GM23338 (cell line): ENCODE measurements around the gene LRRIQ4. TPM values are rescaled to one million over a fixed set of nuclear protein-coding genes. Genes with fewer than 3 reads are reported as not detected.

Source experiments
- ATAC-seq: fragments of 200-7000 bp; cut with Tn5 transposase; 3 replicates; pipeline ENCODE4 v1.9.1; 2020
- DNase-seq: peaks from one replicate; pipeline ENCODE4 v3.0.0-alpha.2; 2015; ENCODE audit warnings: low spot score
- H2AFZ ChIP-seq: fragments of 200-600 bp; sonication (generic); 2 replicates; pipeline ENCODE4 v1.8.0; 2016; ENCODE audit warnings: antibody characterized with exemption, mild to moderate bottlenecking, moderate library complexity
- H3F3A ChIP-seq: fragments of 200-600 bp; sonication (generic); replicated peaks from 2 replicates; pipeline ENCODE4 v1.8.0; 2017; ENCODE audit warnings: antibody characterized with exemption, mixed run types, low read depth
- H3K27ac ChIP-seq: fragments of 200-600 bp; sonication (generic); 2 replicates; pipeline ENCODE4 v1.6.1; 2016; ENCODE audit warnings: low read depth
- H3K27me3 ChIP-seq: fragments of 200-600 bp; sonication (generic); 2 replicates; pipeline ENCODE4 v1.8.0; 2016; ENCODE audit warnings: mild to moderate bottlenecking, mixed run types, moderate library complexity; ENCODE audit not compliant: insufficient read depth
- H3K36me3 ChIP-seq: fragments of 200-600 bp; sonication (generic); 2 replicates; pipeline ENCODE4 v1.8.0; 2016; ENCODE audit warnings: mild to moderate bottlenecking; ENCODE audit not compliant: insufficient read depth
- H3K4me1 ChIP-seq: fragments of 200-600 bp; sonication (generic); 2 replicates; pipeline ENCODE4 v1.8.0; 2016; ENCODE audit warnings: mild to moderate bottlenecking, moderate library complexity; ENCODE audit not compliant: insufficient read depth
- H3K4me2 ChIP-seq: fragments of 200-600 bp; sonication (generic); 2 replicates; pipeline ENCODE4 v1.7.1; 2017; ENCODE audit warnings: mixed run types
- H3K4me3 ChIP-seq: fragments of 200-600 bp; sonication (generic); 2 replicates; pipeline ENCODE4 v1.6.1; 2016; ENCODE audit warnings: mixed run types
- H3K79me2 ChIP-seq: fragments of 200-600 bp; sonication (generic); replicated peaks from 2 replicates; pipeline ENCODE4 v1.8.0; 2017; ENCODE audit warnings: mild to moderate bottlenecking; ENCODE audit not compliant: insufficient read depth
- H3K9me2 ChIP-seq: fragments of 200-600 bp; sonication (generic); 2 replicates; pipeline ENCODE4 v1.8.0; 2017; ENCODE audit not compliant: insufficient read depth
- H4K20me1 ChIP-seq: fragments of 200-600 bp; sonication (generic); replicated peaks from 2 replicates; pipeline ENCODE4 v1.8.0; 2017; ENCODE audit warnings: mild to moderate bottlenecking; ENCODE audit not compliant: insufficient read depth
- H3K27ac Mint-ChIP-seq: 2 replicates; pipeline ENCODE4 v1.8.0; 2020; ENCODE audit warnings: inconsistent platforms, mild to moderate bottlenecking, moderate library complexity, mixed read lengths
- H3K27me3 Mint-ChIP-seq: 3 replicates; pipeline ENCODE4 v1.8.0; 2022; ENCODE audit warnings: low read depth, mild to moderate bottlenecking, moderate library complexity, mixed read lengths, inconsistent platforms; ENCODE audit not compliant: insufficient read depth, poor library complexity
- H3K36me3 Mint-ChIP-seq: 3 replicates; pipeline ENCODE4 v1.8.0; 2021; ENCODE audit warnings: low read depth, mild to moderate bottlenecking, inconsistent platforms, moderate library complexity, mixed read lengths
- H3K4me1 Mint-ChIP-seq: 3 replicates; pipeline ENCODE4 v1.8.0; 2020; ENCODE audit warnings: mild to moderate bottlenecking, inconsistent platforms, mixed read lengths
- H3K4me3 Mint-ChIP-seq: 3 replicates; pipeline ENCODE4 v1.8.0; 2021; ENCODE audit warnings: moderate library complexity, mild to moderate bottlenecking, inconsistent platforms, mixed read lengths
- H3K9me3 Mint-ChIP-seq: 3 replicates; pipeline ENCODE4 v1.8.0; 2020; ENCODE audit warnings: moderate library complexity, mild to moderate bottlenecking, inconsistent platforms, mixed read lengths
- CREB1 ChIP-seq: fragments of 250-450 bp; sonication (Bioruptor Pico); IDR thresholded peaks from 2 replicates; pipeline ENCODE4 v1.5.0; 2020; ENCODE audit warnings: low read depth, mild to moderate bottlenecking, moderate library complexity
- EZH2phosphoT487 ChIP-seq: fragments of 200-600 bp; sonication (generic); IDR thresholded peaks from one replicate; pipeline ENCODE4 v1.8.1; 2018; ENCODE audit warnings: antibody characterized with exemption; ENCODE audit not compliant: unreplicated experiment
- NANOG ChIP-seq: IDR thresholded peaks from 2 replicates; pipeline ENCODE4 v1.6.1; 2016; ENCODE audit warnings: antibody characterized with exemption, borderline replicate concordance
- POLR2AphosphoS5 ChIP-seq: IDR thresholded peaks from 2 replicates; pipeline ENCODE4 v1.6.1; 2016; ENCODE audit warnings: antibody characterized with exemption, low read depth
- STAT1 ChIP-seq: IDR thresholded peaks from one replicate; pipeline ENCODE4 v1.6.1; 2016; ENCODE audit warnings: antibody characterized with exemption; ENCODE audit not compliant: unreplicated experiment
- ZNF114 ChIP-seq: fragments of 250-450 bp; sonication (Bioruptor Pico); IDR thresholded peaks from 2 replicates; pipeline ENCODE4 v1.5.0; 2020; ENCODE audit warnings: mild to moderate bottlenecking, moderate library complexity
- ZNF331 ChIP-seq: fragments of 250-450 bp; sonication (Bioruptor Pico); IDR thresholded peaks from 2 replicates; pipeline ENCODE4 v1.5.0; 2020; ENCODE audit warnings: low read depth, mild to moderate bottlenecking, moderate library complexity
- polyA plus RNA-seq: library from polyadenylated mRNA; unstranded; fragments of >200 nt; fragmentation: Nextera tagmentation; extraction: Ambion mirVana; gene quantifications from 2 replicates; pipeline ENCODE4 v1.2.1, GENCODE V29; 2016
- total RNA-seq: library from RNA; depleted of rRNA; stranded (reverse); fragments of >200 nt; shearing (Covaris generic); gene quantifications from 2 replicates; pipeline ENCODE4 v1.2.3, GENCODE V29; 2014
- TF ChIP-seq, protein P1 (sequence below): fragments of 250-450 bp; sonication (Bioruptor Pico); IDR thresholded peaks from 2 replicates; pipeline ENCODE4 v1.5.0; 2020; ENCODE audit warnings: mild to moderate bottlenecking, moderate library complexity
- TF ChIP-seq, protein P2 (sequence below): IDR thresholded peaks from one replicate; pipeline ENCODE4 v1.6.1; 2018; ENCODE audit warnings: antibody characterized with exemption; ENCODE audit not compliant: unreplicated experiment
- TF ChIP-seq, protein P3 (sequence below): IDR thresholded peaks from 2 replicates; pipeline ENCODE4 v1.6.1; 2016; ENCODE audit warnings: antibody characterized with exemption

LRRIQ4 gene
- total and polyA plus RNA-seq, 2 experiments from 2014 or later, result 0.29 TPM; not detected in 1

DNA sequence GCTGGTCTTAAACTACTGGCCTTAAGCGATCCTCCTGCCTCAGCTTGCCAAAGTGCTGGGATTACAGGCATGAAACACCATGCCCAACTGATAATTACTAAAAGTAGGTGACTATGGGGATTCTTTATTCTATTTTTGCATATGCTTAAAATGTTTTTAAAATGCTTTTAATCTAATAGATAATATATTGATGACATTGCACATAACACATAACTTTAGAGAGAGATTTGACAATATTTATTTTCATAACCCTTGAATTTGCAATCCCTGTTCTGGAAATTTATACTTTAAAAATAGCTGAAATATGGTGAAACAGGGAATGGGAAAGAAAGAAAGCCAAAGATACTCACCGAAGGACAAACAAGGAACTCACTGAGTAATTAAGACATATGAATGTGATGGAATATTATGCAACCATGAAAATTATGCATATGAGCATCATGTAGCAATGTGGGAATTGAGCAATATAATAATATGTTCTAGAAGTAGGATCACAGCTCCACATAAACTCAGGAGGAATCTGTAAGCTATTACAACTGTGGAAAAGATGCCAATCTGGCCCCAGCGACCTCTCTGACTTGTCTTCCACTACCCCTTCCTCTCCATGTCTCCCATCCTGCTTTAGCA is 55.0 kb downstream of the LRRIQ4 start (continued):
- TF ChIP-seq, protein P1, sequence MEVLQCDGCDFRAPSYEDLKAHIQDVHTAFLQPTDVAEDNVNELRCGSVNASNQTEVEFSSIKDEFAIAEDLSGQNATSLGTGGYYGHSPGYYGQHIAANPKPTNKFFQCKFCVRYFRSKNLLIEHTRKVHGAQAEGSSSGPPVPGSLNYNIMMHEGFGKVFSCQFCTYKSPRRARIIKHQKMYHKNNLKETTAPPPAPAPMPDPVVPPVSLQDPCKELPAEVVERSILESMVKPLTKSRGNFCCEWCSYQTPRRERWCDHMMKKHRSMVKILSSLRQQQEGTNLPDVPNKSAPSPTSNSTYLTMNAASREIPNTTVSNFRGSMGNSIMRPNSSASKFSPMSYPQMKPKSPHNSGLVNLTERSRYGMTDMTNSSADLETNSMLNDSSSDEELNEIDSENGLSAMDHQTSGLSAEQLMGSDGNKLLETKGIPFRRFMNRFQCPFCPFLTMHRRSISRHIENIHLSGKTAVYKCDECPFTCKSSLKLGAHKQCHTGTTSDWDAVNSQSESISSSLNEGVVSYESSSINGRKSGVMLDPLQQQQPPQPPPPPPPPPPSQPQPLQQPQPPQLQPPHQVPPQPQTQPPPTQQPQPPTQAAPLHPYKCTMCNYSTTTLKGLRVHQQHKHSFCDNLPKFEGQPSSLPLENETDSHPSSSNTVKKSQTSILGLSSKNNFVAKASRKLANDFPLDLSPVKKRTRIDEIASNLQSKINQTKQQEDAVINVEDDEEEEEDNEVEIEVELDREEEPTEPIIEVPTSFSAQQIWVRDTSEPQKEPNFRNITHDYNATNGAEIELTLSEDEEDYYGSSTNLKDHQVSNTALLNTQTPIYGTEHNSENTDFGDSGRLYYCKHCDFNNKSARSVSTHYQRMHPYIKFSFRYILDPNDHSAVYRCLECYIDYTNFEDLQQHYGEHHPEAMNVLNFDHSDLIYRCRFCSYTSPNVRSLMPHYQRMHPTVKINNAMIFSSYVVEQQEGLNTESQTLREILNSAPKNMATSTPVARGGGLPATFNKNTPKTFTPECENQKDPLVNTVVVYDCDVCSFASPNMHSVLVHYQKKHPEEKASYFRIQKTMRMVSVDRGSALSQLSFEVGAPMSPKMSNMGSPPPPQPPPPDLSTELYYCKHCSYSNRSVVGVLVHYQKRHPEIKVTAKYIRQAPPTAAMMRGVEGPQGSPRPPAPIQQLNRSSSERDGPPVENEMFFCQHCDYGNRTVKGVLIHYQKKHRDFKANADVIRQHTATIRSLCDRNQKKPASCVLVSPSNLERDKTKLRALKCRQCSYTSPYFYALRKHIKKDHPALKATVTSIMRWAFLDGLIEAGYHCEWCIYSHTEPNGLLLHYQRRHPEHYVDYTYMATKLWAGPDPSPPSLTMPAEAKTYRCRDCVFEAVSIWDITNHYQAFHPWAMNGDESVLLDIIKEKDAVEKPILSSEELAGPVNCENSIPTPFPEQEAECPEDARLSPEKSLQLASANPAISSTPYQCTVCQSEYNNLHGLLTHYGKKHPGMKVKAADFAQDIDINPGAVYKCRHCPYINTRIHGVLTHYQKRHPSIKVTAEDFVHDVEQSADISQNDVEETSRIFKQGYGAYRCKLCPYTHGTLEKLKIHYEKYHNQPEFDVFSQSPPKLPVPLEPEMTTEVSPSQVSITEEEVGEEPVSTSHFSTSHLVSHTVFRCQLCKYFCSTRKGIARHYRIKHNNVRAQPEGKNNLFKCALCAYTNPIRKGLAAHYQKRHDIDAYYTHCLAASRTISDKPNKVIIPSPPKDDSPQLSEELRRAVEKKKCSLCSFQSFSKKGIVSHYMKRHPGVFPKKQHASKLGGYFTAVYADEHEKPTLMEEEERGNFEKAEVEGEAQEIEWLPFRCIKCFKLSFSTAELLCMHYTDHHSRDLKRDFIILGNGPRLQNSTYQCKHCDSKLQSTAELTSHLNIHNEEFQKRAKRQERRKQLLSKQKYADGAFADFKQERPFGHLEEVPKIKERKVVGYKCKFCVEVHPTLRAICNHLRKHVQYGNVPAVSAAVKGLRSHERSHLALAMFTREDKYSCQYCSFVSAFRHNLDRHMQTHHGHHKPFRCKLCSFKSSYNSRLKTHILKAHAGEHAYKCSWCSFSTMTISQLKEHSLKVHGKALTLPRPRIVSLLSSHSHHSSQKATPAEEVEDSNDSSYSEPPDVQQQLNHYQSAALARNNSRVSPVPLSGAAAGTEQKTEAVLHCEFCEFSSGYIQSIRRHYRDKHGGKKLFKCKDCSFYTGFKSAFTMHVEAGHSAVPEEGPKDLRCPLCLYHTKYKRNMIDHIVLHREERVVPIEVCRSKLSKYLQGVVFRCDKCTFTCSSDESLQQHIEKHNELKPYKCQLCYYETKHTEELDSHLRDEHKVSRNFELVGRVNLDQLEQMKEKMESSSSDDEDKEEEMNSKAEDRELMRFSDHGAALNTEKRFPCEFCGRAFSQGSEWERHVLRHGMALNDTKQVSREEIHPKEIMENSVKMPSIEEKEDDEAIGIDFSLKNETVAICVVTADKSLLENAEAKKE, result no peak
- TF ChIP-seq NANOG (no peak), CREB1 (no peak), ZNF114 (CRISPR knock-in tag) (no peak), POLR2AphosphoS5 (no peak)

DNA sequence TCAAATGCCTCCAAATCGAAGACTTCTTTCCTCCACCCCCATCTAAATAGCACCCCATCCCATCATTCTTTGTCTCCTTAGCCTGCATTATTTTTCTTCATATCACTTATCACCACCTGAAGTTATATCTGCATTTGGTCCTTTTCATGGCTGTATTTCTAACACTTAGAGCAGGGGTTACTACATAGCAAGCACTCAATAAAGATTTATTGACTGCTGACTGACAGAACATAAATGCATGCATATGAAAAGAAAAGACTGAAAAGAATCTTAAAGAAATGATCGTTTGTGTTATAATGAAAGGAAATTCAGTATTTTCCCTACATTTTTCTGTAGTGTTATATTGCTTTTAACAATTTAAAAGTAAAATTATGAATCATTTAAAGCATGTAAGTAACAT is 55.7 kb downstream of the LRRIQ4 start:
- Histone ChIP-seq H3K79me2 (no peaks in the 10 kb centered on the region), H3K27me3 (no peaks in the 10 kb centered on the region), H3K36me3 (no peaks in the 10 kb centered on the region), H3K4me2 (no peak overlapping the region), H3K9me2 (no peaks in the 10 kb centered on the region), H3K4me3 (no peak overlapping the region), H3F3A (no peaks in the 10 kb centered on the region), H2AFZ (no peak overlapping the region), H4K20me1 (no peaks in the 10 kb centered on the region), H3K4me1 (peaks cover 14% of the 10 kb centered on the region), H3K27ac (no peak overlapping the region)
- Mint-ChIP-seq H3K27me3 (peaks cover 10% of the 10 kb centered on the region), H3K36me3 (no peaks in the 10 kb centered on the region), H3K4me3 (no peak overlapping the region), H3K27ac (no peak overlapping the region), H3K9me3 (no peaks in the 10 kb centered on the region), H3K4me1 (peaks cover 17% of the 10 kb centered on the region)
- TF ChIP-seq ZNF114 (CRISPR knock-in tag) (no peak), EZH2phosphoT487 (no peak), POLR2AphosphoS5 (no peak), STAT1 (no peak), ZNF331 (CRISPR knock-in tag) (no peak)
- TF ChIP-seq, protein P2, sequence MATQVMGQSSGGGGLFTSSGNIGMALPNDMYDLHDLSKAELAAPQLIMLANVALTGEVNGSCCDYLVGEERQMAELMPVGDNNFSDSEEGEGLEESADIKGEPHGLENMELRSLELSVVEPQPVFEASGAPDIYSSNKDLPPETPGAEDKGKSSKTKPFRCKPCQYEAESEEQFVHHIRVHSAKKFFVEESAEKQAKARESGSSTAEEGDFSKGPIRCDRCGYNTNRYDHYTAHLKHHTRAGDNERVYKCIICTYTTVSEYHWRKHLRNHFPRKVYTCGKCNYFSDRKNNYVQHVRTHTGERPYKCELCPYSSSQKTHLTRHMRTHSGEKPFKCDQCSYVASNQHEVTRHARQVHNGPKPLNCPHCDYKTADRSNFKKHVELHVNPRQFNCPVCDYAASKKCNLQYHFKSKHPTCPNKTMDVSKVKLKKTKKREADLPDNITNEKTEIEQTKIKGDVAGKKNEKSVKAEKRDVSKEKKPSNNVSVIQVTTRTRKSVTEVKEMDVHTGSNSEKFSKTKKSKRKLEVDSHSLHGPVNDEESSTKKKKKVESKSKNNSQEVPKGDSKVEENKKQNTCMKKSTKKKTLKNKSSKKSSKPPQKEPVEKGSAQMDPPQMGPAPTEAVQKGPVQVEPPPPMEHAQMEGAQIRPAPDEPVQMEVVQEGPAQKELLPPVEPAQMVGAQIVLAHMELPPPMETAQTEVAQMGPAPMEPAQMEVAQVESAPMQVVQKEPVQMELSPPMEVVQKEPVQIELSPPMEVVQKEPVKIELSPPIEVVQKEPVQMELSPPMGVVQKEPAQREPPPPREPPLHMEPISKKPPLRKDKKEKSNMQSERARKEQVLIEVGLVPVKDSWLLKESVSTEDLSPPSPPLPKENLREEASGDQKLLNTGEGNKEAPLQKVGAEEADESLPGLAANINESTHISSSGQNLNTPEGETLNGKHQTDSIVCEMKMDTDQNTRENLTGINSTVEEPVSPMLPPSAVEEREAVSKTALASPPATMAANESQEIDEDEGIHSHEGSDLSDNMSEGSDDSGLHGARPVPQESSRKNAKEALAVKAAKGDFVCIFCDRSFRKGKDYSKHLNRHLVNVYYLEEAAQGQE, result no peak
- TF ChIP-seq, protein P3, sequence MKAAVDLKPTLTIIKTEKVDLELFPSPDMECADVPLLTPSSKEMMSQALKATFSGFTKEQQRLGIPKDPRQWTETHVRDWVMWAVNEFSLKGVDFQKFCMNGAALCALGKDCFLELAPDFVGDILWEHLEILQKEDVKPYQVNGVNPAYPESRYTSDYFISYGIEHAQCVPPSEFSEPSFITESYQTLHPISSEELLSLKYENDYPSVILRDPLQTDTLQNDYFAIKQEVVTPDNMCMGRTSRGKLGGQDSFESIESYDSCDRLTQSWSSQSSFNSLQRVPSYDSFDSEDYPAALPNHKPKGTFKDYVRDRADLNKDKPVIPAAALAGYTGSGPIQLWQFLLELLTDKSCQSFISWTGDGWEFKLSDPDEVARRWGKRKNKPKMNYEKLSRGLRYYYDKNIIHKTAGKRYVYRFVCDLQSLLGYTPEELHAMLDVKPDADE, result no peak
- DNase-seq (no peak), ATAC-seq (no peak)
